SK-N-SH treated with all-trans-retinoic acid at 6 μM for 48 hours (cell line): ENCODE results near the gene ARL8A.

ENCODE experiments used
- ATAC-seq: fragments of 200-7000 bp; cut with Tn5 transposase; 3 replicates; pipeline ENCODE4 v1.9.1; 2020; ENCODE audit warnings: mild to moderate bottlenecking, moderate library complexity
- ARNTL ChIP-seq: fragments of 450-650 bp; formaldehyde crosslinking; IDR thresholded peaks from 2 replicates; pipeline ENCODE4 v1.5.0; 2020; ENCODE audit warnings: low read depth, mild to moderate bottlenecking, moderate library complexity, borderline replicate concordance
- CSDC2 ChIP-seq: fragments of 250-450 bp; sonication (Bioruptor Pico); IDR thresholded peaks from 2 replicates; pipeline ENCODE4 v1.5.0; 2020; ENCODE audit warnings: mild to moderate bottlenecking, moderate library complexity
- CSRNP3 ChIP-seq: fragments of 250-450 bp; sonication (Bioruptor Pico); IDR thresholded peaks from 2 replicates; pipeline ENCODE4 v1.5.1; 2021; ENCODE audit warnings: mild to moderate bottlenecking, moderate library complexity
- ESRRG ChIP-seq: fragments of 250-450 bp; sonication (Bioruptor Pico); IDR thresholded peaks from 2 replicates; pipeline ENCODE4 v1.6.1; 2021; ENCODE audit warnings: mild to moderate bottlenecking
- GLIS3 ChIP-seq: fragments of 250-450 bp; sonication (Bioruptor Pico); IDR thresholded peaks from 2 replicates; pipeline ENCODE4 v1.5.0; 2020; ENCODE audit warnings: mild to moderate bottlenecking, moderate library complexity
- ISL1 ChIP-seq: fragments of 250-450 bp; sonication (Bioruptor Pico); IDR thresholded peaks from 2 replicates; pipeline ENCODE4 v2.1.2; 2022; ENCODE audit warnings: mild to moderate bottlenecking, moderate library complexity
- OSR1 ChIP-seq: fragments of 250-450 bp; sonication (Bioruptor Pico); IDR thresholded peaks from 2 replicates; pipeline ENCODE4 v1.8.0; 2022; ENCODE audit warnings: moderate library complexity, mild to moderate bottlenecking, inconsistent platforms
- PATZ1 ChIP-seq: fragments of 250-450 bp; sonication (Bioruptor Pico); IDR thresholded peaks from 2 replicates; pipeline ENCODE4 v1.8.0; 2020; ENCODE audit warnings: mild to moderate bottlenecking, moderate library complexity, borderline replicate concordance
- PPARA ChIP-seq: fragments of 250-450 bp; sonication (Bioruptor Pico); IDR thresholded peaks from 2 replicates; pipeline ENCODE4 v1.5.0; 2020; ENCODE audit warnings: mild to moderate bottlenecking, borderline replicate concordance
- SNAI2 ChIP-seq: fragments of 250-450 bp; sonication (Bioruptor Pico); IDR thresholded peaks from 2 replicates; pipeline ENCODE4 v1.5.0; 2020; ENCODE audit warnings: mild to moderate bottlenecking, moderate library complexity
- TCF4 ChIP-seq: fragments of 250-450 bp; sonication (Bioruptor Pico); IDR thresholded peaks from 2 replicates; pipeline ENCODE4 v1.8.0; 2021; ENCODE audit warnings: mild to moderate bottlenecking, moderate library complexity, borderline replicate concordance
- TOX ChIP-seq: fragments of 250-450 bp; sonication (Bioruptor Pico); IDR thresholded peaks from 2 replicates; pipeline ENCODE4 v1.8.0; 2021; ENCODE audit warnings: mild to moderate bottlenecking, moderate library complexity, borderline replicate concordance
- ZC3H10 ChIP-seq: fragments of 250-450 bp; sonication (Bioruptor Pico); IDR thresholded peaks from 2 replicates; pipeline ENCODE4 v1.5.1; 2021; ENCODE audit warnings: mild to moderate bottlenecking, moderate library complexity
- ZFP3 ChIP-seq: fragments of 250-450 bp; sonication (Bioruptor Pico); IDR thresholded peaks from 2 replicates; pipeline ENCODE4 v1.5.0; 2020; ENCODE audit warnings: mild to moderate bottlenecking, moderate library complexity
- ZNF565 ChIP-seq: fragments of 450-650 bp; formaldehyde crosslinking; conservative IDR thresholded peaks from 2 replicates; pipeline ENCODE4 v1.5.0; 2020; ENCODE audit warnings: low read depth, mild to moderate bottlenecking, moderate library complexity
- ZNF8 ChIP-seq: fragments of 450-650 bp; formaldehyde crosslinking; IDR thresholded peaks from 2 replicates; pipeline ENCODE4 v1.5.0; 2020; ENCODE audit warnings: mild to moderate bottlenecking, moderate library complexity
- TF ChIP-seq, protein P1 (sequence below): fragments of 250-450 bp; sonication (Bioruptor Pico); IDR thresholded peaks from 2 replicates; pipeline ENCODE4 v1.5.0; 2020; ENCODE audit warnings: mild to moderate bottlenecking, moderate library complexity
- TF ChIP-seq, protein P2 (sequence below): fragments of 250-450 bp; sonication (Bioruptor Pico); IDR thresholded peaks from 2 replicates; pipeline ENCODE4 v1.8.0; 2021; ENCODE audit warnings: low read depth, mild to moderate bottlenecking, moderate library complexity, borderline replicate concordance
- TF ChIP-seq, protein P3 (sequence below): fragments of 250-450 bp; sonication (Bioruptor Pico); IDR thresholded peaks from 2 replicates; pipeline ENCODE4 v1.5.1; 2020; ENCODE audit warnings: low read depth, mild to moderate bottlenecking, moderate library complexity

The ARL8A gene

DNA sequence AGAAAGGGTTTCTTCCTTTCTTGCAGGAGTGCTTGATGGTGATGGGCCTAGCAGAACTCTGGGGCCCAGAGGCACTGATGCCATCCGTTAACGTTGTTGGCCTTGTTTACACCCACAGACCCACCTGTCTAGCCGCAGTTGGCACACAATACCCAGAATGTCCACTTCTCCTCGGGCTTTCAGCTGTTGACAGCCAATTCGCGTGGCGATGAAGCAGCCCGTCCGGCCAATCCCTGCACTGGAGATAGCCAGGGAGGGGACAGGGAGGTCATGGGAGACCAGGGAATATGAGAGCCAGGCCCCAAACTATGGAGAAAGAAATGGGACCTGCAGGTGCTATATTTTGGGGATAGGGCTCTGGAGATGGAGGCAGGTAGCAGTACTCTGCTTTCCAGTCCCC is 5.7 kb upstream of the ARL8A start:
- no peak for ATAC-seq
- TF ChIP-seq GLIS3 (CRISPR knock-in tag) (no peak), PATZ1 (CRISPR knock-in tag) (no peak), SNAI2 (CRISPR knock-in tag) (no peak), ZC3H10 (CRISPR knock-in tag) (no peak), ISL1 (no peak), ZNF8 (CRISPR knock-in tag) (no peak), TCF4 (CRISPR knock-in tag) (no peak), CSRNP3 (CRISPR knock-in tag) (no peak), ZNF565 (no peak), CSDC2 (CRISPR knock-in tag) (no peak)

GRCh38 chr1:202149566-202149965 is 5.0 kb upstream of the ARL8A start:
- no peak for TF ChIP-seq ZFP3
- no peak for TF ChIP-seq ESRRG
- TF ChIP-seq OSR1 (CRISPR knock-in tag): no peak
- TF ChIP-seq PPARA (CRISPR knock-in tag): no peak
- TF ChIP-seq ISL1: no peak
- TF ChIP-seq ZNF8 (CRISPR knock-in tag): no peak
- no peak for TF ChIP-seq SNAI2 (CRISPR knock-in tag)
- no peak for TF ChIP-seq CSRNP3 (CRISPR knock-in tag)
- TF ChIP-seq, protein P1, sequence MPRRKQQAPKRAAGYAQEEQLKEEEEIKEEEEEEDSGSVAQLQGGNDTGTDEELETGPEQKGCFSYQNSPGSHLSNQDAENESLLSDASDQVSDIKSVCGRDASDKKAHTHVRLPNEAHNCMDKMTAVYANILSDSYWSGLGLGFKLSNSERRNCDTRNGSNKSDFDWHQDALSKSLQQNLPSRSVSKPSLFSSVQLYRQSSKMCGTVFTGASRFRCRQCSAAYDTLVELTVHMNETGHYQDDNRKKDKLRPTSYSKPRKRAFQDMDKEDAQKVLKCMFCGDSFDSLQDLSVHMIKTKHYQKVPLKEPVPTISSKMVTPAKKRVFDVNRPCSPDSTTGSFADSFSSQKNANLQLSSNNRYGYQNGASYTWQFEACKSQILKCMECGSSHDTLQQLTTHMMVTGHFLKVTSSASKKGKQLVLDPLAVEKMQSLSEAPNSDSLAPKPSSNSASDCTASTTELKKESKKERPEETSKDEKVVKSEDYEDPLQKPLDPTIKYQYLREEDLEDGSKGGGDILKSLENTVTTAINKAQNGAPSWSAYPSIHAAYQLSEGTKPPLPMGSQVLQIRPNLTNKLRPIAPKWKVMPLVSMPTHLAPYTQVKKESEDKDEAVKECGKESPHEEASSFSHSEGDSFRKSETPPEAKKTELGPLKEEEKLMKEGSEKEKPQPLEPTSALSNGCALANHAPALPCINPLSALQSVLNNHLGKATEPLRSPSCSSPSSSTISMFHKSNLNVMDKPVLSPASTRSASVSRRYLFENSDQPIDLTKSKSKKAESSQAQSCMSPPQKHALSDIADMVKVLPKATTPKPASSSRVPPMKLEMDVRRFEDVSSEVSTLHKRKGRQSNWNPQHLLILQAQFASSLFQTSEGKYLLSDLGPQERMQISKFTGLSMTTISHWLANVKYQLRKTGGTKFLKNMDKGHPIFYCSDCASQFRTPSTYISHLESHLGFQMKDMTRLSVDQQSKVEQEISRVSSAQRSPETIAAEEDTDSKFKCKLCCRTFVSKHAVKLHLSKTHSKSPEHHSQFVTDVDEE (CRISPR knock-in tag): no peak
- no peak for ATAC-seq

DNA sequence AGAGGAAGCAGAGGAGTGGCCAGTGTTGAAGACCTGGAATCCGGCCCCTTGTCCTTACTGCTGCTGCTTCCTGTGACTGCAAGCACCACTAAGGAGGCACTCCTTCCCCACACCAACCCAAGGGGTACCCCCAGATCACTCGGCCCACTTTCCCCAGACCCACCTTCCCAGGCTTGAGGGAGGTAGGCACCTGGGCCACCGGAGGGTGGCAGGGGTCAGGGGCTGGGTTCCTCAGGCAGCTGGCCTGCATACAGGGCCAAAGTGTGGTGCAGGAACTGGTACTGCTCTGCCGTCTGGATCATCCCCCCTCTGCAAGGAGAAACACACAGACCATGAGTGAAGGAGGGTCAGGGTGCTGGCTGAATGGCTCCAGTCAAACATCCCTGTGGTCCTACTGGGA is 3.9 kb upstream of the ARL8A start:
- no peak for ATAC-seq

DNA sequence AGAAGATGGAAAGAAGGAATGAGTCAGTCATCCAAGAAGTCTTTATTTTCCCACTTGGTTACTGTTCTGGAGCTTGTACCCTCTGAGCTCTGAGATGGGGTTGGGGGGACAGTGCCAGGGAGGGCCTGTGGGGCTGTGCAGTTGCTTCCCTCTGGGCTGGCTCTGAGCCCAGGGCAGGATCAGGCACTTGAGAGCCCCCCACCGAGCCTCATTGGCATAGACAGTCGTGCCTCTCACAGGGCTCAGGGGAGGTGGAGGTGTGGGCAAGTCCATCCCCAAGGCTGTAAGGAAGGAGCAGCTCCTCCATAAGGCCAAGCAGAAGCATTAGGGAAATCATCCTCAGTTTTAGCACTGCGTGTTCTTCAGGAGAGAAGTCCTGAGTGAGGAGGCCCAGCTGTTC is 2.5 kb upstream of the ARL8A start:
- ATAC-seq: no peak
- TF ChIP-seq ZNF565 (no peak), CSDC2 (CRISPR knock-in tag) (no peak), TOX (no peak), ZFP3 (no peak), ARNTL (no peak), ZC3H10 (CRISPR knock-in tag) (no peak), CSRNP3 (CRISPR knock-in tag) (no peak), PATZ1 (CRISPR knock-in tag) (no peak), OSR1 (CRISPR knock-in tag) (no peak)
- TF ChIP-seq, protein P2, sequence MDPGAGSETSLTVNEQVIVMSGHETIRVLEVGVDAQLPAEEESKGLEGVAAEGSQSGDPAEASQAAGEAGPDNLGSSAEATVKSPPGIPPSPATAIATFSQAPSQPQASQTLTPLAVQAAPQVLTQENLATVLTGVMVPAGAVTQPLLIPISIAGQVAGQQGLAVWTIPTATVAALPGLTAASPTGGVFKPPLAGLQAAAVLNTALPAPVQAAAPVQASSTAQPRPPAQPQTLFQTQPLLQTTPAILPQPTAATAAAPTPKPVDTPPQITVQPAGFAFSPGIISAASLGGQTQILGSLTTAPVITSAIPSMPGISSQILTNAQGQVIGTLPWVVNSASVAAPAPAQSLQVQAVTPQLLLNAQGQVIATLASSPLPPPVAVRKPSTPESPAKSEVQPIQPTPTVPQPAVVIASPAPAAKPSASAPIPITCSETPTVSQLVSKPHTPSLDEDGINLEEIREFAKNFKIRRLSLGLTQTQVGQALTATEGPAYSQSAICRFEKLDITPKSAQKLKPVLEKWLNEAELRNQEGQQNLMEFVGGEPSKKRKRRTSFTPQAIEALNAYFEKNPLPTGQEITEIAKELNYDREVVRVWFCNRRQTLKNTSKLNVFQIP (CRISPR knock-in tag): no peak
- TF ChIP-seq, protein P3, sequence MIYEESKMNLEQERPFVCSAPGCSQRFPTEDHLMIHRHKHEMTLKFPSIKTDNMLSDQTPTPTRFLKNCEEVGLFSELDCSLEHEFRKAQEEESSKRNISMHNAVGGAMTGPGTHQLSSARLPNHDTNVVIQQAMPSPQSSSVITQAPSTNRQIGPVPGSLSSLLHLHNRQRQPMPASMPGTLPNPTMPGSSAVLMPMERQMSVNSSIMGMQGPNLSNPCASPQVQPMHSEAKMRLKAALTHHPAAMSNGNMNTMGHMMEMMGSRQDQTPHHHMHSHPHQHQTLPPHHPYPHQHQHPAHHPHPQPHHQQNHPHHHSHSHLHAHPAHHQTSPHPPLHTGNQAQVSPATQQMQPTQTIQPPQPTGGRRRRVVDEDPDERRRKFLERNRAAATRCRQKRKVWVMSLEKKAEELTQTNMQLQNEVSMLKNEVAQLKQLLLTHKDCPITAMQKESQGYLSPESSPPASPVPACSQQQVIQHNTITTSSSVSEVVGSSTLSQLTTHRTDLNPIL: no peak

More for the DNA sequence above, 3.9 kb upstream of the ARL8A start:
- TF ChIP-seq, protein P3: no peak
- TF ChIP-seq, all 23 proteins: peak for 0
